PFSK-1 (cell line): Measurements from ENCODE around the gene AGR2.

ENCODE experiments used
- POLR2AphosphoS5 ChIP-seq: IDR thresholded peaks from 2 replicates; pipeline ENCODE4 v1.6.1; 2012; ENCODE audit warnings: low read depth, mild to moderate bottlenecking, control low read depth, low read length, moderate library complexity
- SIN3A ChIP-seq: IDR thresholded peaks from 2 replicates; pipeline ENCODE4 v1.6.1; 2012; ENCODE audit warnings: mild to moderate bottlenecking, low read length, moderate library complexity, borderline replicate concordance; ENCODE audit not compliant: insufficient read depth

- TF ChIP-seq SIN3A (no peak), POLR2AphosphoS5 (no peak)
These were observed 39.9 kb downstream of the AGR2 start for GRCh38 chr7:16764942-16765341.
